NCI-H510A (cell line): Measurements from ENCODE around the gene HOGA1.
"Not testable (repeated sequence)": the region's sequence is repeated elsewhere in the genome, so short reads cannot be mapped to it uniquely, and the experiment has no call there.

ENCODE experiments used
- DNase-seq: peaks from one replicate; lab custom pipeline; 2025; lab: John Stamatoyannopoulos, UW

HOGA1 gene

GRCh38 chr10:97555541-97555940, 28.6 kb upstream of the HOGA1 start:
- DNase-seq, result not testable (repeated sequence)

- DNase-seq, result not testable (repeated sequence)
Measured at GRCh38 chr10:97560731-97561381, 23.3 kb upstream of the HOGA1 start.

- not testable (repeated sequence) for DNase-seq
Measured at GRCh38 chr10:97561386-97562077, 22.7 kb upstream of the HOGA1 start.

GRCh38 chr10:97562329-97562728, 21.9 kb upstream of the HOGA1 start:
- not testable (repeated sequence) for DNase-seq

GRCh38 chr10:97563337-97563736, 20.9 kb upstream of the HOGA1 start:
- no peak for DNase-seq

GRCh38 chr10:97564776-97565175, 19.4 kb upstream of the HOGA1 start:
- no peak for DNase-seq

GRCh38 chr10:97566336-97566996, 17.7 kb upstream of the HOGA1 start:
- no peak for DNase-seq

GRCh38 chr10:97567891-97568290, 16.3 kb upstream of the HOGA1 start:
- DNase-seq, result no peak

- no peak for DNase-seq
Measured at GRCh38 chr10:97570146-97570788, 13.9 kb upstream of the HOGA1 start.

GRCh38 chr10:97570789-97571471, 13.3 kb upstream of the HOGA1 start:
- DNase-seq, result no peak

GRCh38 chr10:97571622-97572021, 12.6 kb upstream of the HOGA1 start:
- no peak for DNase-seq

- DNase-seq, result no peak
Measured at GRCh38 chr10:97572214-97572989, 11.8 kb upstream of the HOGA1 start, which contains the start of gene ANKRD2. Gene ANKRD2 (plus strand): TSS chr10:97572779. CDS start chr10:97572789, 10 bp downstream.

GRCh38 chr10:97573021-97573420, 11.2 kb upstream of the HOGA1 start:
- no peak for DNase-seq

GRCh38 chr10:97573672-97574071, 10.5 kb upstream of the HOGA1 start:
- DNase-seq, result no peak

- peak; percentile 76 for DNase-seq
Measured at GRCh38 chr10:97574374-97575126, 9.6 kb upstream of the HOGA1 start.

GRCh38 chr10:97575127-97575668, 9.0 kb upstream of the HOGA1 start:
- no peak for DNase-seq

GRCh38 chr10:97576487-97576886, 7.7 kb upstream of the HOGA1 start:
- not testable (repeated sequence) for DNase-seq

- no peak for DNase-seq
Measured at GRCh38 chr10:97577701-97578100, 6.5 kb upstream of the HOGA1 start.

GRCh38 chr10:97578171-97578844, 5.9 kb upstream of the HOGA1 start:
- DNase-seq, result no peak
